Esophagus squamous epithelium (tissue), 5 donors: ENCODE data around the gene FGF12. TPM values are rescaled to one million over a fixed set of nuclear protein-coding genes. Genes with fewer than 3 reads are reported as not detected.

Experiments used
- DNase-seq: peaks from one replicate; lab custom pipeline; 2025; lab: John Stamatoyannopoulos, UW
- H3K27ac ChIP-seq, 4 donors: fragments of 200-600 bp; sonication (generic); one replicate each; pipeline ENCODE4 v1.5.1; 2016 to 2019; ENCODE audit warnings: mild to moderate bottlenecking in 1 of 4
- H3K27me3 ChIP-seq, 4 donors: fragments of 200-600 bp; sonication (generic); 1 replicate in 3 of 4; 2 replicates in 1 of 4; pipeline versions ENCODE4 v1.5.1 to v1.6.0; 2017 to 2021; ENCODE audit warnings: antibody characterized with exemption in 1 of 4
- H3K36me3 ChIP-seq, 3 donors: fragments of 200-600 bp; sonication (generic); one replicate each; pipeline ENCODE4 v1.5.1; 2016 to 2019
- H3K4me1 ChIP-seq, 3 donors: fragments of 200-600 bp; sonication (generic); one replicate each; pipeline ENCODE4 v1.5.1; 2017 to 2019
- H3K4me3 ChIP-seq, 4 donors: fragments of 200-600 bp; sonication (generic); 1 replicate in 3 of 4; 2 replicates in 1 of 4; pipeline ENCODE4 v1.5.1; 2016 to 2019; ENCODE audit warnings: mild to moderate bottlenecking in 2 of 4, moderate library complexity in 1 of 4
- H3K9me3 ChIP-seq, 3 donors: fragments of 200-600 bp; sonication (generic); one replicate each; pipeline ENCODE4 v1.5.1; 2016 to 2019
- POLR2A ChIP-seq, 4 donors: fragments of 450-650 bp; IDR thresholded peaks; one replicate each; pipeline ENCODE4 v1.6.1; 2017; ENCODE audit warnings: antibody characterized with exemption in 4 of 4, mild to moderate bottlenecking in 4 of 4, moderate library complexity in 3 of 4
- WGBS, 2 donors: methylation state at CpG; one replicate each; pipeline ENCODE4 v1.1.5; 2018; 5-methylcytosine and 5-hydroxymethylcytosine counted together
- intact Hi-C: fragments of 100-400 bp; cut with DNase I; formaldehyde crosslinking; loops from one replicate; pipeline ENCODE4 v1.15.0; 2022
- total RNA-seq, 4 donors: library from RNA; depleted of rRNA; stranded (reverse); fragments of >200 nt; gene quantifications; one replicate each; pipeline ENCODE4 v1.1.0, GENCODE V29; 2016
- TF ChIP-seq, protein P1 (sequence below), 6 experiments: fragments of 450-650 bp in 4 of 6; fragments of 200-600 bp in 2 of 6; sonication (generic) in 2 of 6; IDR thresholded peaks; one replicate each; pipeline ENCODE4 v1.5.1; 2016 to 2019; ENCODE audit warnings: antibody characterized with exemption in 6 of 6, mild to moderate bottlenecking in 4 of 6, moderate library complexity in 4 of 6
- donor health status: DM: yes; HTN: yes; CAD: no.

Gene FGF12
- total RNA-seq, 4 donors from 2014 or later: 0.18 to 1.6 (median 0.86) TPM

DNA sequence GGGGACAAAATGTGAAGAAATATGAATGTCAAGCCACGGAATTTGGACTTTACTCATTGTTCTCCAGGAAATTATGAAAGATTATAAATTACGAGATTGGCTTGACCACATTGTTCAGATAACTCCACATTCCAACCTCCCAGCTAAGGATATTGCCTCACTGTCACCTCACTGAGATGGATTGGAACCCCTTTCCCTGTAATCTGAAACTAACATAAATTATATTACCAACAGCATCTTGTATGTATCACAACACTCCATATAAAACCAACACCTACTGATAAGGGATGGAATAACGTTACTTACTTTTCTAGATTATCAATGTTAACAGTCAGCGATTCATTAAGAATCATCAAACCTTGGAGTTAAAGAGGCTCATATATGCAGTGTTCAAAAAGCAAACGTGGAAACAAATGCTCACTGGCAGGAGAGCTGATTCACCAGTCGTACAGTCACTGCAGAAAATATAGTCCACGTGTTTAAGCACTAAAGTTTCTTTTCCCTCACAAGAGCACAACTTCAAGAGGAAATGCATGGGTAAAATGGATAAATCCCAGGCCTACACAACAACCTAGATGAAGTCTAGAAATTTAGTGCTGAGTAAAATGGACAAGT lies 451.5 kb downstream of the FGF12 start:
- intact Hi-C loops: no loop called here
- WGBS, 2 donors: 59 to 61% methylated on average over 7 of the region's 7 CpGs
- Histone ChIP-seq H3K4me3 (no peak overlapping the region), H3K27me3 (no peaks in the 10 kb centered on the region), H3K36me3 (no peaks in the 10 kb centered on the region), H3K9me3 (no peaks in the 10 kb centered on the region), H3K27ac (no peak overlapping the region), H3K4me1 (no peaks in the 10 kb centered on the region)
- TF ChIP-seq, protein P1, sequence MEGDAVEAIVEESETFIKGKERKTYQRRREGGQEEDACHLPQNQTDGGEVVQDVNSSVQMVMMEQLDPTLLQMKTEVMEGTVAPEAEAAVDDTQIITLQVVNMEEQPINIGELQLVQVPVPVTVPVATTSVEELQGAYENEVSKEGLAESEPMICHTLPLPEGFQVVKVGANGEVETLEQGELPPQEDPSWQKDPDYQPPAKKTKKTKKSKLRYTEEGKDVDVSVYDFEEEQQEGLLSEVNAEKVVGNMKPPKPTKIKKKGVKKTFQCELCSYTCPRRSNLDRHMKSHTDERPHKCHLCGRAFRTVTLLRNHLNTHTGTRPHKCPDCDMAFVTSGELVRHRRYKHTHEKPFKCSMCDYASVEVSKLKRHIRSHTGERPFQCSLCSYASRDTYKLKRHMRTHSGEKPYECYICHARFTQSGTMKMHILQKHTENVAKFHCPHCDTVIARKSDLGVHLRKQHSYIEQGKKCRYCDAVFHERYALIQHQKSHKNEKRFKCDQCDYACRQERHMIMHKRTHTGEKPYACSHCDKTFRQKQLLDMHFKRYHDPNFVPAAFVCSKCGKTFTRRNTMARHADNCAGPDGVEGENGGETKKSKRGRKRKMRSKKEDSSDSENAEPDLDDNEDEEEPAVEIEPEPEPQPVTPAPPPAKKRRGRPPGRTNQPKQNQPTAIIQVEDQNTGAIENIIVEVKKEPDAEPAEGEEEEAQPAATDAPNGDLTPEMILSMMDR (IDR thresholded peaks at IDR 0.05): no peak
- TF ChIP-seq POLR2A (IDR thresholded peaks at IDR 0.05): no peak
- DNase-seq: no peak

DNA sequence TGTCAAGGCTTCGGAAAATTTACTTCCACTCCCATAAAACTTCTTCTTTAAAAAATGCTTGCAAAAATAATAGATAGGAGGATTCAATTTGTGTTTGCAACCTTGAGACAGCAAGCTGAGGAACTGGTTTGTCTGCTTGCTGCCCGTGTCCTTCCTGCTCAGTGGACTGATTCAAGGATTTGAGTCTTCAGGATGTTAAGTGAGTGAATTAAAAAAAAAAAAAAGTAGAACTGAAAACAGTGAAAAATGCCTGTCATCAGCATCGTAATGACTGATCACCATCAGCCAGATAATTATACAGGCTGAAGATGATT lies 453.7 kb downstream of the FGF12 start:
- TF ChIP-seq POLR2A (IDR thresholded peaks at IDR 0.05): no peak
- TF ChIP-seq, protein P1 (IDR thresholded peaks at IDR 0.05): no peak
- Histone ChIP-seq H3K4me1 (no peaks in the 10 kb centered on the region), H3K27ac (no peak overlapping the region), H3K27me3 (no peaks in the 10 kb centered on the region), H3K36me3 (no peaks in the 10 kb centered on the region), H3K9me3 (no peaks in the 10 kb centered on the region), H3K4me3 (no peak overlapping the region)
- intact Hi-C loops: no loop called here
- no peak for DNase-seq
- WGBS, 2 donors: 36 to 40% methylated on average over 3 of the region's 3 CpGs

DNA sequence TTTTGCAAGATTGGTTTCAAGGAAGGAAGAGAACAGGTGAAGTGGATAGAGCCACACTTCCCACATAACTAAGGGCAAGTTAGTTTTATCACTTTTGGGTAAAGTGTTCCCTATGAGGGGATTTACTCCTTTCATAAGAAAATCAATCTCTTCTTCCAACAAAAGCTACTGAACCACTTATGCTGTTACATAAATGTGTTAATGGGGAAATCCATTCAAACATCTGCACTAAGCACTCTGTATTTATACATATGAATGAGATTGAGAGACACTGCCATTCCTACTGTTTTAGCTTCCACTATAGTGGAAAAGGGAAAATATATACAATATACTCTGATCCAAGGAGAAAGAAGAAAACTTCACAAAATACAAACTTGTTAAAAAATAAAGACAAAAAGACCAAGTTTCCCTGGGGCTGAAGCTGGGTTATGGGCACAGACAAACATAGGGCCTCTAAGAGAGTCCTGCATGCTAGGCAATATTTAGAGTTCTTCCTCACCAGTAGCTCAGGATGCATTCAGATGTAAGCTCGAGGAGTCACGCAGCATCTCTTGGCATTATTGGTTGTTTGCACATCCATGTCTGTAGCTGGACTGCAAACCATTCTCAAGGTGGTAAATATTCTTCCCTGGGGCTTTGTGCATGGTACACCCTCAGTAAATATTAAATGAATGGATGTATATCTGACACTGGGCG lies 454.2 kb downstream of the FGF12 start:
- intact Hi-C loops: no loop called here
- H3K36me3 ChIP-seq: no peaks in the 10 kb centered on the region
- no peak overlapping the region for H3K27ac ChIP-seq
- no peaks in the 10 kb centered on the region for H3K27me3 ChIP-seq
- no peak overlapping the region for H3K4me3 ChIP-seq
- no peaks in the 10 kb centered on the region for H3K9me3 ChIP-seq
- TF ChIP-seq POLR2A (IDR thresholded peaks at IDR 0.05): no peak
- TF ChIP-seq, protein P1 (IDR thresholded peaks at IDR 0.05): no peak
- WGBS, 2 donors: 41 to 60% methylated on average over 3 of the region's 3 CpGs
- DNase-seq: no peak
- H3K4me1 ChIP-seq: no peaks in the 10 kb centered on the region

DNA sequence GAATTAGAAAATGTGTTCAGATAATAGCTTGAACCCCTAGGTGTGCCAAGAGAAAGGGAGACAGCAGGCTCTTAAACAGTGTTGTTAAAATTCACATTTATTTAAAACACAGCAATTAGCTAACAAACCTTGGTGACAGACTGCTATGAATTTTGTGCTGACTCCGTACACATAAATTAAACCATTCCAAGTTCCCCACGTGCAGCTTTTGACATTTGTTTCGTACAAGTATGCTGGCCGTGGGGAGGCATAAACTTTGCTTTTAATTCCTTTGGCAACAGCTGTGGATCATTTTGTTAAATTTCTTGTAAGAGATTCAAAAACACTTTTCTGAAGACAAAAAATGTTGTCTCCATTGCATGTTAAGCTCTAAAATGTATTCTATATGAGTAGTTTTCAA lies 465.3 kb downstream of the FGF12 start:
- WGBS, 2 donors: 50 to 70% methylated on average over 4 of the region's 4 CpGs
- TF ChIP-seq, protein P1 (IDR thresholded peaks at IDR 0.05): no peak

DNA sequence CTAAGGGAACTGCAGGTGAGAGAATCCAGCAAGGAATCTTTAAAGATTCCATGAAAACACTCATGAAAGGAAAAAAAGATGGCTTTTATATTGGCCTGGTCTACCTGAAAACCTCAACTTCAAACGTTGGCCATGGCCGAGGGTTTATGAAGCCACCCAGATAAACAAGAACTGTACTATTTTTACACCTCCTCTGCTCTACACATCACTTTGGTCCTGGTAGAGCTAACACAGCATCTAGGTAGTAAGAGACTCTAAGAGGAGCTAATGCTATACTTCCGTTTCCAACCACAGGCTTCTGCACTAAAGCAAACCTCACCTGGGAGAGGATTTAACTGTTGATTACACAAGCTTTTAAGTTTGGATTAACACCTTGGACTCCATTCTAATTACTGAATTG lies 466.2 kb downstream of the FGF12 start:
- Histone ChIP-seq H3K36me3 (no peaks in the 10 kb centered on the region), H3K4me3 (no peak overlapping the region), H3K4me1 (no peaks in the 10 kb centered on the region), H3K9me3 (no peaks in the 10 kb centered on the region), H3K27ac (no peak overlapping the region), H3K27me3 (no peaks in the 10 kb centered on the region)
- no peak for DNase-seq
- TF ChIP-seq POLR2A (IDR thresholded peaks at IDR 0.05): no peak
- TF ChIP-seq, protein P1 (IDR thresholded peaks at IDR 0.05): no peak
- intact Hi-C loops: no loop called here
- 85 to 90% methylated on average over 3 of the region's 3 CpGs for WGBS, 2 donors

More for the DNA sequence above, 465.3 kb downstream of the FGF12 start:
- Histone ChIP-seq H3K27me3 (no peaks in the 10 kb centered on the region), H3K36me3 (no peaks in the 10 kb centered on the region), H3K27ac (no peak overlapping the region), H3K4me3 (no peak overlapping the region), H3K4me1 (no peaks in the 10 kb centered on the region), H3K9me3 (no peaks in the 10 kb centered on the region)
- DNase-seq: no peak
- intact Hi-C loops: no loop called here
